Panc1 (cell line): ENCODE results near the gene GRK3. TPM values are rescaled to one million over a fixed set of nuclear protein-coding genes. Genes with fewer than 3 reads are reported as not detected.

Source experiments
- ATAC-seq: fragments of 200-7000 bp; cut with Tn5 transposase; 2 replicates; pipeline ENCODE4 v1.9.1; 2020; ENCODE audit warnings: mild to moderate bottlenecking, moderate library complexity
- BruUV-seq: library from RNA; stranded (reverse); fragments of 400-500 nt; replicated peaks from 2 replicates; lab custom pipeline; 2021; lab: Mats Ljungman, UMichigan
- CTCF ChIA-PET: fragments of 300-600 bp; sonication (Branson Sonifier 250); formaldehyde crosslinking; loops from one replicate; lab custom pipeline; 2022; ENCODE audit warnings: antibody characterized with exemption; lab: Charles Lee
- POLR2A ChIA-PET: fragments of 300-600 bp; sonication (Branson Sonifier 250); formaldehyde crosslinking; loops from one replicate; lab custom pipeline; 2022; ENCODE audit warnings: antibody characterized with exemption; lab: Charles Lee
- DNase-seq: peaks from one replicate; pipeline ENCODE4 v3.0.0-alpha.2; 2010; ENCODE audit warnings: low read depth, low spot score
- H3K27ac ChIP-seq: 2 replicates; pipeline ENCODE4 v1.5.1; 2011; ENCODE audit warnings: mild to moderate bottlenecking, low read length, inconsistent platforms
- H3K27me3 ChIP-seq: fragments of 200-500 bp; sonication (Bioruptor generic); 2 replicates; pipeline ENCODE4 v1.6.0; 2014; ENCODE audit warnings: low read length, inconsistent platforms; ENCODE audit not compliant: control insufficient read depth, insufficient read depth
- H3K36me3 ChIP-seq: fragments of 200-500 bp; sonication (Bioruptor generic); 2 replicates; pipeline ENCODE4 v1.5.1; 2014; ENCODE audit warnings: inconsistent platforms, mild to moderate bottlenecking, low read length, moderate library complexity; ENCODE audit not compliant: control insufficient read depth, insufficient read depth
- H3K4me1 ChIP-seq: 2 replicates; pipeline ENCODE4 v1.5.1; 2011; ENCODE audit warnings: inconsistent platforms, mild to moderate bottlenecking, low read length, moderate library complexity; ENCODE audit not compliant: control insufficient read depth, insufficient read depth
- H3K4me3 ChIP-seq, 2 experiments: 2 replicates each; pipeline ENCODE4 v1.5.1; 2011 to 2012; ENCODE audit warnings: low read depth in 2 of 2, low read length in 2 of 2, mild to moderate bottlenecking in 2 of 2, inconsistent platforms in 1 of 2, moderate library complexity in 1 of 2
- H3K9me3 ChIP-seq: fragments of 200-500 bp; sonication (Bioruptor generic); 2 replicates; pipeline ENCODE4 v1.5.1; 2014; ENCODE audit warnings: low read depth, mild to moderate bottlenecking, inconsistent platforms, low read length, moderate library complexity; ENCODE audit not compliant: control insufficient read depth, insufficient read depth
- CTCF ChIP-seq: fragments of 450-650 bp; IDR thresholded peaks from 2 replicates; pipeline ENCODE4 v1.5.1; 2017; ENCODE audit warnings: mild to moderate bottlenecking
- POLR2AphosphoS5 ChIP-seq: IDR thresholded peaks from 2 replicates; pipeline ENCODE4 v1.6.1; 2012; ENCODE audit warnings: mild to moderate bottlenecking, low read depth, low read length, moderate library complexity
- REST ChIP-seq, 2 experiments: IDR thresholded peaks; 2 replicates each; pipeline ENCODE4 v1.6.1; 2011 to 2012; ENCODE audit warnings: low read depth in 2 of 2, control low read depth in 1 of 2, low read length in 1 of 2, mild to moderate bottlenecking in 1 of 2, moderate library complexity in 1 of 2; ENCODE audit not compliant: insufficient read depth in 1 of 2
- SIN3A ChIP-seq: IDR thresholded peaks from 2 replicates; pipeline ENCODE4 v1.6.1; 2012; ENCODE audit warnings: low read depth, mild to moderate bottlenecking, low read length, moderate library complexity, borderline replicate concordance; ENCODE audit not compliant: insufficient read depth
- TCF7L2 ChIP-seq: IDR thresholded peaks from 2 replicates; pipeline ENCODE4 v1.6.1; 2011; ENCODE audit warnings: mild to moderate bottlenecking, low read depth, low read length, inconsistent platforms
- in situ Hi-C: cut with HindIII; loops from 2 replicates; pipeline ENCODE4 v1.10.0; 2016; ENCODE audit warnings: low sequenced_read_pairs, low pct_unique_long_range_greater_than_20kb
- intact Hi-C: fragments of 100-400 bp; cut with micrococcal nuclease; formaldehyde crosslinking; loops from one replicate; pipeline ENCODE4 v1.10.0; 2022; ENCODE audit not compliant: unreplicated experiment
- total RNA-seq: library from RNA; stranded (reverse); gene quantifications from one replicate; pipeline ENCODE4 v1.2.1, GENCODE V29; 2021; ENCODE audit not compliant: unreplicated experiment

GRK3 gene
- total RNA-seq, 1 experiment from 2014 or later, result 12.0 TPM

GRCh38 chr22:25689631-25690030 is 125.2 kb downstream of the GRK3 start:
- in situ Hi-C loops (no loop called here), intact Hi-C loops (no loop called here)
- no peak for TF ChIP-seq CTCF
- TF ChIP-seq TCF7L2, result no peak
- no peak for TF ChIP-seq POLR2AphosphoS5
- TF ChIP-seq REST (IDR thresholded peaks at IDR 0.05; ENCODE audit: insufficient read depth in 1 of 2, low read depth in 2 of 2, low read length in 1 of 2), result no peak
- TF ChIP-seq SIN3A, result no peak
- Histone ChIP-seq H3K4me3 (no peak overlapping the region), H3K27ac (no peak overlapping the region), H3K4me1 (no peaks in the 10 kb centered on the region), H3K27me3 (no peaks in the 10 kb centered on the region), H3K36me3 (no peaks in the 10 kb centered on the region; the same call in 1 of the 2 replicates), H3K9me3 (no peaks in the 10 kb centered on the region)
- ChIA-PET CTCF (no interaction called here), POLR2A (no interaction called here)
- no peak for ATAC-seq
- DNase-seq, result no peak
- BruUV-seq, result no TSS peak

- CTCF ChIA-PET, result no interaction called here
- H3K4me3 ChIP-seq, result no peak overlapping the region
- intact Hi-C loops, result no loop called here
Measured at GRCh38 chr22:25690798-25691197, 126.3 kb downstream of the GRK3 start.

More at GRCh38 chr22:25690798-25691197, 126.3 kb downstream of the GRK3 start:
- Histone ChIP-seq H3K9me3 (no peaks in the 10 kb centered on the region), H3K36me3 (no peaks in the 10 kb centered on the region; the same call in 1 of the 2 replicates), H3K27me3 (no peaks in the 10 kb centered on the region), H3K27ac (no peak overlapping the region), H3K4me1 (no peaks in the 10 kb centered on the region)
- DNase-seq (no peak), ATAC-seq (no peak)
- in situ Hi-C loops, result no loop called here
- POLR2A ChIA-PET, result no interaction called here
- TF ChIP-seq CTCF (no peak), TCF7L2 (no peak), REST (IDR thresholded peaks at IDR 0.05; ENCODE audit: insufficient read depth in 1 of 2, low read depth in 2 of 2, low read length in 1 of 2) (no peak)
- no TSS peak for BruUV-seq
